ENCODE data around the gene KRTAP5-10.

- TF ChIP-seq EZH2phosphoT487 (IDR thresholded peaks at IDR 0.05; ENCODE audit: borderline replicate concordance, low read length) (no peak), CTCF (IDR thresholded peaks at IDR 0.05; ENCODE audit: low read depth, low read length, poor library complexity, severe bottlenecking) (no peak)
Observed at GRCh38 chr11:71566081-71566620, 788 bp downstream of the KRTAP5-10 start.

All from DOHH2 (cell line).